Ishikawa (cell line): ENCODE results near the gene DNLZ.

Experiments used
- CEBPB ChIP-seq: IDR thresholded peaks from 2 replicates; pipeline ENCODE4 v1.6.1; 2012
- CREB1 ChIP-seq: IDR thresholded peaks from 2 replicates; pipeline ENCODE4 v1.6.1; 2012; ENCODE audit warnings: low read depth
- EGR1 ChIP-seq: IDR thresholded peaks from 2 replicates; pipeline ENCODE4 v1.6.1; 2012
- EP300 ChIP-seq: IDR thresholded peaks from 2 replicates; pipeline ENCODE4 v1.6.1; 2012; ENCODE audit warnings: borderline replicate concordance
- FOXM1 ChIP-seq: IDR thresholded peaks from 2 replicates; pipeline ENCODE4 v1.6.1; 2012; ENCODE audit warnings: low read depth, borderline replicate concordance
- NFIC ChIP-seq: IDR thresholded peaks from 2 replicates; pipeline ENCODE4 v1.6.1; 2012
- RAD21 ChIP-seq: IDR thresholded peaks from 2 replicates; pipeline ENCODE4 v1.6.1; 2012; ENCODE audit warnings: low read depth
- TAF1 ChIP-seq: IDR thresholded peaks from 2 replicates; pipeline ENCODE4 v1.6.1; 2012; ENCODE audit warnings: low read depth, mild to moderate bottlenecking
- TCF12 ChIP-seq: IDR thresholded peaks from 2 replicates; pipeline ENCODE4 v1.6.1; 2012; ENCODE audit warnings: low read depth
- TEAD4 ChIP-seq: IDR thresholded peaks from 2 replicates; pipeline ENCODE4 v1.6.1; 2012
- USF1 ChIP-seq: IDR thresholded peaks from 2 replicates; pipeline ENCODE4 v1.6.1; 2012
- YY1 ChIP-seq: IDR thresholded peaks from 2 replicates; pipeline ENCODE4 v1.6.1; 2012; ENCODE audit warnings: low read depth
- ZBTB7A ChIP-seq: IDR thresholded peaks from 2 replicates; pipeline ENCODE4 v1.6.1; 2012; ENCODE audit warnings: low read depth
- TF ChIP-seq, protein P1 (sequence below): IDR thresholded peaks from 2 replicates; pipeline ENCODE4 v1.6.1; 2012
- TF ChIP-seq, protein P2 (sequence below): IDR thresholded peaks from 2 replicates; pipeline ENCODE4 v1.6.1; 2012; ENCODE audit warnings: low read depth, mild to moderate bottlenecking

Gene DNLZ

DNA sequence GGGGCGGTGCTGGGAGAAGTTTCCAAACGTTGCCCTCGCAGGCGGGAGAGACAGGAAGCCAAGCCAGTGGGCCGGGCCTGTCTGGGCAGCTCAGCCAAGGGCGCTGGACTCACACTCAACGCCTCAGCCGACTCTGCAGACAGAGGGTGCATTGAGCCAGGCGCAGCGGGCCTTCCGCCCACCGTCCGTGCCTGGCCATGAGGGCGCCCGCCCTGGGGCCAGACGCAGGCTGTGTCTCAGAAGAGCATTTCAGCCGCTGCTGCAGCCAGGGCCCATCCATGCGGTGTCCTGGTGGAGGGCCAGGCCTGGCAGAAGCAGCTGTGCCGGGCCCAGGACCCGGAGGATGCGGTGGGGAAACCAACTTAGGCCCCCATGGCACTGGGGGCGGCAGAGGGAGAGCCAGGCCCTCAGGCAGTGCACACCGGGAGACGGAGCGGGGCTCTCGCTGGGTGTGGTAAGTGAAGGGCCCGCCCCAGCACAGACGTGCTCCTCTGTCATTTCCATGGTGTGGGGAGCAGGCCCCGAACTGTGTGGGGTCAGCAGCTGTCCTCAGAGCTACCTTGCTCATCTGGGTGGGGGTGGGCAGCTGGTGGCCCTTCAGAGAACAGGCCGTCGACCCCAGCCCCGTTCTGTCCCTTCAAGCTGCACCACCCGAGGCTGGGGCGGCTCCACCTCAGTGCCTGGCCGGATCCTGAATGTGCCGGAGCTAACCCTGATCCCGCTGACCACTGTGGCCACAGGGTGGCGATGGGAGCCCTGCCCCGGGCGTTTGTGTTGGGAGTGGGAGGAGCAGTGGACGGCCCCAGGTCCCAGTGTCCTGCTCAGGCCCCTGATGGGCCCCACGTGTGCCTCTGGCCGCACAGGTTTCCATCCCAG is 18.0 kb downstream of the DNLZ start:
- TF ChIP-seq CREB1 = no peak
- TF ChIP-seq, protein P1, sequence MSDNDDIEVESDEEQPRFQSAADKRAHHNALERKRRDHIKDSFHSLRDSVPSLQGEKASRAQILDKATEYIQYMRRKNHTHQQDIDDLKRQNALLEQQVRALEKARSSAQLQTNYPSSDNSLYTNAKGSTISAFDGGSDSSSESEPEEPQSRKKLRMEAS = no peak
- TF ChIP-seq RAD21 = peak; percentile 55; the same call in 1 of the 2 replicates
- no peak for TF ChIP-seq USF1

DNA sequence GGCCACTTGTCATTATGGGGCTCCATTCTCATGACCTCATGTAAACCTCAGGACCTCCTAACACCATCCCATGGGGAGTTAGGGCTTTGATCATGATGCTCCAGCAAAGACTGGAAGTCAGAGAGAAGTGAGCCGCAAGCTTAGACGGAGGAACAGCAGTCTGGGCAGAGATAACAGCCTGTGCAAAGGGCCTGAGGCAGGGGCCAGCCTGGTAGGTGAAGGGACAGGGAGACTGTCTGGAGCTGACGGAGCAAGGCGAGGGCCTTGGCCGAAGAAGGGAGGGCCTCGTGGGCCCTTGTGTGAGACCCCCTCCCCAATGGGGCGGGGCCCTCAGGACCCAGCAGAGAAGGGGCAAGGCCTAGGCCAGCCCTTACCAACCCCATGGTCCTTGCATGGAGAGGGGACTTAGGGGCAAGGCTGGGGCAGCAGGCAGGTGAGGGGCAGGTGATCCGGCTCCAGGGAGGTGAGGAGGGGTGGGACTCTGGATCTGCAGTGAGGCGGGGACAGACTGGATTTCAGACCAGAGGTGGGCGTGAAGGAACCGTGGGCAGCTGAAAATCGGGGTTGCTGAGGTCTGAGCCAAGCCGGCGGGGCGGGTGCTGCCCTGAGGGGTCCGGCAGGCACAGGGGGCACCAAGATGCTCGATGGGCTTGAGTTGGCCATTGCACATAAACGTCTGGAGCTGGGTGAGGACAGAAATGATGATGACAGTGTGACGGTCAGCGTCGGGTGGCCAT is 18.8 kb downstream of the DNLZ start:
- TF ChIP-seq RAD21 (no peak), EGR1 (no peak), FOXM1 (no peak), TCF12 (no peak), USF1 (no peak), NFIC (no peak), ZBTB7A (no peak), TEAD4 (no peak), CEBPB (no peak)
- TF ChIP-seq, protein P1 = no peak
- TF ChIP-seq, protein P2, sequence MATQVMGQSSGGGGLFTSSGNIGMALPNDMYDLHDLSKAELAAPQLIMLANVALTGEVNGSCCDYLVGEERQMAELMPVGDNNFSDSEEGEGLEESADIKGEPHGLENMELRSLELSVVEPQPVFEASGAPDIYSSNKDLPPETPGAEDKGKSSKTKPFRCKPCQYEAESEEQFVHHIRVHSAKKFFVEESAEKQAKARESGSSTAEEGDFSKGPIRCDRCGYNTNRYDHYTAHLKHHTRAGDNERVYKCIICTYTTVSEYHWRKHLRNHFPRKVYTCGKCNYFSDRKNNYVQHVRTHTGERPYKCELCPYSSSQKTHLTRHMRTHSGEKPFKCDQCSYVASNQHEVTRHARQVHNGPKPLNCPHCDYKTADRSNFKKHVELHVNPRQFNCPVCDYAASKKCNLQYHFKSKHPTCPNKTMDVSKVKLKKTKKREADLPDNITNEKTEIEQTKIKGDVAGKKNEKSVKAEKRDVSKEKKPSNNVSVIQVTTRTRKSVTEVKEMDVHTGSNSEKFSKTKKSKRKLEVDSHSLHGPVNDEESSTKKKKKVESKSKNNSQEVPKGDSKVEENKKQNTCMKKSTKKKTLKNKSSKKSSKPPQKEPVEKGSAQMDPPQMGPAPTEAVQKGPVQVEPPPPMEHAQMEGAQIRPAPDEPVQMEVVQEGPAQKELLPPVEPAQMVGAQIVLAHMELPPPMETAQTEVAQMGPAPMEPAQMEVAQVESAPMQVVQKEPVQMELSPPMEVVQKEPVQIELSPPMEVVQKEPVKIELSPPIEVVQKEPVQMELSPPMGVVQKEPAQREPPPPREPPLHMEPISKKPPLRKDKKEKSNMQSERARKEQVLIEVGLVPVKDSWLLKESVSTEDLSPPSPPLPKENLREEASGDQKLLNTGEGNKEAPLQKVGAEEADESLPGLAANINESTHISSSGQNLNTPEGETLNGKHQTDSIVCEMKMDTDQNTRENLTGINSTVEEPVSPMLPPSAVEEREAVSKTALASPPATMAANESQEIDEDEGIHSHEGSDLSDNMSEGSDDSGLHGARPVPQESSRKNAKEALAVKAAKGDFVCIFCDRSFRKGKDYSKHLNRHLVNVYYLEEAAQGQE = no peak

DNA sequence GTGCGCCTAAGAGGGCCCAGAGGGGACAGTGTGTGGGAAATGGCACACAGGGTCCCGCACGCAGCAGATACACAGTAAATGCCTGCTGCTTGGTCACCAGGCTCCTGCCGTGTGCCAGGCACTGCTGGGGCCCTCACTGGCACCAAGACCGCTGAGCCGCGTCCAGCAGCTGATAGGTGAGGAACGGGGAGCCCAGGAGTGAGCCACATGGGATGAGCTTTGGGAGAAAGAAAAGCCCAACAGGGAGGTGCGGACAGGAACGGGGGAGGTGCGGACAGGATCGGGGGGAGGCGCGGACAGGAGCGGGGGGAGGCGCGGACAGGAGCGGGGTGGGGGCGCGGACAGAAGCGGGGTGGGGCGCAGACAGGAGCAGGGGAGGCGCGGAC is 19.7 kb downstream of the DNLZ start:
- TF ChIP-seq CREB1 (no peak), RAD21 (no peak), NFIC (no peak), TAF1 (no peak), EGR1 (no peak), USF1 (no peak)
- TF ChIP-seq, protein P1 = no peak

- TF ChIP-seq TCF12 (no peak), TEAD4 (no peak), EP300 (no peak), FOXM1 (no peak), EGR1 (no peak), ZBTB7A (no peak), YY1 (no peak), CREB1 (no peak), NFIC (no peak), TAF1 (no peak), USF1 (no peak), CEBPB (no peak), RAD21 (no peak)
- TF ChIP-seq, protein P2 = no peak
These were observed 20.2 kb downstream of the DNLZ start for GRCh38 chr9:136343121-136343883.
